NB4 (cell line): Measurements from ENCODE around the gene ZBTB44.
"Not testable (repeated sequence)": the region's sequence is repeated elsewhere in the genome, so short reads cannot be mapped to it uniquely, and the experiment has no call there.

ENCODE experiments used
- DNase-seq: peaks from one replicate; pipeline ENCODE4 v3.0.0; 2010; ENCODE audit warnings: low read depth
- H3K4me3 ChIP-seq: one replicate; pipeline ENCODE4 v1.5.1; 2011; ENCODE audit warnings: mild to moderate bottlenecking, low read depth, low read length, moderate library complexity
- MYC ChIP-seq: IDR thresholded peaks from 2 replicates; pipeline ENCODE4 v1.6.1; 2011; ENCODE audit warnings: low read depth, low read length
- POLR2A ChIP-seq: IDR thresholded peaks from 2 replicates; pipeline ENCODE4 v1.6.1; 2011; ENCODE audit warnings: mild to moderate bottlenecking; ENCODE audit not compliant: insufficient read length; ENCODE audit errors: extremely low read depth
- TF ChIP-seq, protein P1 (sequence below): IDR thresholded peaks from one replicate; pipeline ENCODE4 v1.5.1; 2012; ENCODE audit warnings: low read depth, low read length
- TF ChIP-seq, protein P2 (sequence below): IDR thresholded peaks from 2 replicates; pipeline ENCODE4 v1.6.1; 2011; ENCODE audit warnings: low read depth, low read length

ZBTB44 gene

DNA sequence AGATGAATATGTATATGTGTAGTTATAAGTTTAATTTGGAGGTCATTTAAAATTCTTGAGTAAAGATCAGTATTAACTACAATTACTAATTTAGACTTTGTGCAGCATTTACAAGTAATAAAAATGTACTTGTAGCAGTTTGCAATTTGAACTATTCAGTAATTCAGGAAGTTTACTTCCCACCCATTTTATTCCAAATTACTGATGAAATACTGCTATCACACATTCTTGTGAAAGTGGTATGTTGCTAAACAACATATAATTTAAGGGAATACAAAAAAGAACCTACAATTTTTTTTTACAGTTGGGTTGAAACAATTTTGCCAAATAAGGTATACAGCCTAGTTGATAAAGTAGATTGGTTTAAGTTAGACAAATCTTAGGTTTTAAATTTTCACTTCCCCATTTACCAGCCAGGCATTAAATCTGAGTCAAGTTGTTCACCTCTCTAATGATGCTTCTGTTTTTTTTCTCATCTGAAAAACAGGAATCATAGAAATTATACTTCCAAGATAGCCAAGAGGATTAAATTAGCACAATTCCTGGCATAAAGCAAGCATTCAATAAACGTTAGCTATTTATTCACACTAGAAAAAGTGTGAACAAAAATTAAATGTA is 45.3 kb downstream of the ZBTB44 start:
- H3K4me3 ChIP-seq: no peak overlapping the region
- DNase-seq: no peak
- TF ChIP-seq MYC (no peak), POLR2A (no peak)
- TF ChIP-seq, protein P1, sequence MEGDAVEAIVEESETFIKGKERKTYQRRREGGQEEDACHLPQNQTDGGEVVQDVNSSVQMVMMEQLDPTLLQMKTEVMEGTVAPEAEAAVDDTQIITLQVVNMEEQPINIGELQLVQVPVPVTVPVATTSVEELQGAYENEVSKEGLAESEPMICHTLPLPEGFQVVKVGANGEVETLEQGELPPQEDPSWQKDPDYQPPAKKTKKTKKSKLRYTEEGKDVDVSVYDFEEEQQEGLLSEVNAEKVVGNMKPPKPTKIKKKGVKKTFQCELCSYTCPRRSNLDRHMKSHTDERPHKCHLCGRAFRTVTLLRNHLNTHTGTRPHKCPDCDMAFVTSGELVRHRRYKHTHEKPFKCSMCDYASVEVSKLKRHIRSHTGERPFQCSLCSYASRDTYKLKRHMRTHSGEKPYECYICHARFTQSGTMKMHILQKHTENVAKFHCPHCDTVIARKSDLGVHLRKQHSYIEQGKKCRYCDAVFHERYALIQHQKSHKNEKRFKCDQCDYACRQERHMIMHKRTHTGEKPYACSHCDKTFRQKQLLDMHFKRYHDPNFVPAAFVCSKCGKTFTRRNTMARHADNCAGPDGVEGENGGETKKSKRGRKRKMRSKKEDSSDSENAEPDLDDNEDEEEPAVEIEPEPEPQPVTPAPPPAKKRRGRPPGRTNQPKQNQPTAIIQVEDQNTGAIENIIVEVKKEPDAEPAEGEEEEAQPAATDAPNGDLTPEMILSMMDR: no peak
- TF ChIP-seq, protein P2, sequence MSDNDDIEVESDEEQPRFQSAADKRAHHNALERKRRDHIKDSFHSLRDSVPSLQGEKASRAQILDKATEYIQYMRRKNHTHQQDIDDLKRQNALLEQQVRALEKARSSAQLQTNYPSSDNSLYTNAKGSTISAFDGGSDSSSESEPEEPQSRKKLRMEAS: no peak

DNA sequence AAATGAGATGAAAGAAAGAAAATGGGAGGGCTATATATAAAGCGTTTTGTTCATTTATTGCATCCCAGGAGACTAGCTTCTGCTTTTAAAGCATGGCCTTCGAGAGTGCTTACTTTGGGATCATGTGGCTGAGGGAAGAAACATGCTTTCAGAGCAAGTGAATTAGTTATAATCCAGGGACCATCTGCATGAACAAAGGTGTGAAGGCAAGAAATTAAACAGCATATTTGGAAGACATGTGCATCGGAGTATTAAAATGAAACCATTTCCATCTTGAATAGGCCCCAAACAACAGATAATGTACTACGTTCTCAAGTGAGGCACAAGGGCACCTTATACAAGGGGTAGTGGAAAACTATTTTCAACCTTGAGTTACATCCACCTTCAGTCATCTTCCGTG is 51.4 kb downstream of the ZBTB44 start:
- no peak overlapping the region for H3K4me3 ChIP-seq
- no peak for DNase-seq
- TF ChIP-seq, protein P1: no peak
- TF ChIP-seq, protein P2: no peak
- no peak for TF ChIP-seq POLR2A
- TF ChIP-seq MYC: no peak

DNA sequence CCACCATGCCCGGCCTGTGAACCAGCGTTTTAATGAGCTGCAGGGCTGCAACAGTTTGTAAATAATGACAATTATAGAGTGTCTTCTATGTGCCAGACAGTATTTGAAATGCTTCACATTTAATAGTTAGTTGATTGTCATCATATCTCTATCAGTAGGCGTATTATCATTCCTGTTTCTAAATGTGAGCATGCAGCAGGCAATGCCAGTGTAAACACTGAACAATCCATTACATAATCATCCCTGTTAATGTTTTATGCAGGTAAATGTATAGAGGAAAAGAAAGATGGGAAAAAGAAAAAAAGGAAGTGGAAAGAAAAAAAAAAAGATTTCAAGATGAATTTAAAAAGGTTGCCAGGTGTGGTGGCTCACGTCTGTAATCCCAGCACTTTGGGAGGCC is 52.3 kb downstream of the ZBTB44 start:
- H3K4me3 ChIP-seq: no peak overlapping the region
- no peak for DNase-seq
- TF ChIP-seq MYC (no peak), POLR2A (no peak)
- TF ChIP-seq, protein P1: no peak
- TF ChIP-seq, protein P2: no peak

DNA sequence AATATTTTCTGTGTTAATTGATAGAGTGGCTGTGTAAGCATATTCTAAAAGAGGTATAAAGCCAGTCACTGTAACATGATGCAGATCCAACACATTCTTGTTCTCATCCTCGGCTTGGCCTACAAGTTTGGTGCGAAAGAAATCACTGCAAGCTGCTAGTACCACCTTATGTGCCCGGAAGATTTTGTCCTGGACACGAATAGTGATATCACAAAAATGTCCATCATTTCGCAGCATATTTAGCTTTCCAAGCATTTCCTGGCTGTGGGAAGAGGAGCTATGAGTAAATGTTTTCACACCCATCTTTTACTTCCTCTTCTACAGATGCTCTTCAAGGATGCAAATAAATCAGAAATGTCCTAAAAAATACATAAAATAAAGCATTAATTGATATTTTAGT is 53.1 kb downstream of the ZBTB44 start:
- no peak for DNase-seq
- no peak overlapping the region for H3K4me3 ChIP-seq
- TF ChIP-seq, protein P1: no peak
- no peak for TF ChIP-seq MYC
- TF ChIP-seq POLR2A: no peak
- TF ChIP-seq, protein P2: no peak

DNA sequence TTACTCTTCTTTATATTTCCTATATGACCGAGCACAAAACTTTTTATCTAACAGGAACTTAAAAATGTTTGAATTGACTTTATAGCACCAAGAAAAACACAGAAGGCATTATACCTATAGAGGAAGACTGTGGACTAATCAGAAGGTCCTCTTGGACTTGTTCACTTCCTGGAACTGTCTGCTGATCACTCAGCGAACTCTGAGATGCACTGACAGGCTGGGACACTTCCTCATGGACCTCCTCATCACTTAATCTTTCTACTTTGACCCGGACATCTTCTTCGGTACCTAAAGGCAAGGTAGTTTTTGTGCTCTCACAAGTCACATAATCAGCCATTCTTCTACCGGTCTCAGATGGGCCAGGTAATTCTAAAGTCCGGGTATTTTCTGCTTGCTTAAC is 54.0 kb downstream of the ZBTB44 start:
- H3K4me3 ChIP-seq: no peak overlapping the region
- DNase-seq: no peak
- TF ChIP-seq MYC (no peak), POLR2A (no peak)
- TF ChIP-seq, protein P1: no peak

DNA sequence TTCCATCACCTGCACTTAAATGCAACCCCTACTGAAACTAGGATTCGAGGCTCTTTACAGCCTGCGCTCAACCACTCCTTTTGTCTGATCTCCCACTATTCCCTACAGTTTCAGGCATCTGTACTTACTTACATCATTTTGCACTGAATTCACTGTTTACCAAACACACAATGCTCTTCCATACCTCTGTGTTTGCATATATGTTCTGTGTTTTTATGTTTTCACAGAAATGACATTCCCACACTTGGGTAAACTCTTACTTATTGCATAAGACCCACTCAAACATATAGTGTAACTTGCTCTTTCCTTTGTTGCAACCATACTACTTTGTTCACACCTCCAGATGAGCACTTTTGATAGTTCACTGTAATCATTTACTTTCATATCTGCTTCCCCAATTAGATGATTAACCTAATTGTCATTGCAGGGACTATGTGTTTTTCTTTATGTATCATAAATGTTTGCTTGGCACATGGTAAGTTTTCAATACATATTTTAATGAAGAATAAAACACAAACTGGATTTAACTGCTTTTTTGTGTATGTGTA is 54.6 kb downstream of the ZBTB44 start:
- TF ChIP-seq, protein P2: no peak
- no peak for TF ChIP-seq MYC
- no peak for TF ChIP-seq POLR2A
- TF ChIP-seq, protein P1: no peak
- no peak overlapping the region for H3K4me3 ChIP-seq
- no peak for DNase-seq

DNA sequence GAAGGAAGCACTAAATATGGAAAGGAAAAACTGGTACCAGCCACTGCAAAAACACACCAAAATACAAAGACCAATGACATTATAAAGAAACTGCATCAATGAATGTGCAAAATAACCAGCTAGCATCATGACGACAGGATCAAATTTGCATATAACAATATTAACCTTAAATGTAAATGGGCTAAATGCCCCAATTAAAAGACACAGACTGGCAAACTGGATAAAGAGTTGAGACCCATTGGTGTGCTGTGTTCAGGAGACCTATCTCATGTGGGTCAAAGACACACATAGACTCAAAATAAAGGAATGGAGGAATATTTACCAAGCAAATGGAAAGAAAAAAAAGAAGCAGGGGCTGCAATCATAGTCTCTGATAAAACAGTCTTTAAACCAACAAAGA is 63.0 kb downstream of the ZBTB44 start:
- not testable (repeated sequence) for DNase-seq, H3K4me3 ChIP-seq

DNA sequence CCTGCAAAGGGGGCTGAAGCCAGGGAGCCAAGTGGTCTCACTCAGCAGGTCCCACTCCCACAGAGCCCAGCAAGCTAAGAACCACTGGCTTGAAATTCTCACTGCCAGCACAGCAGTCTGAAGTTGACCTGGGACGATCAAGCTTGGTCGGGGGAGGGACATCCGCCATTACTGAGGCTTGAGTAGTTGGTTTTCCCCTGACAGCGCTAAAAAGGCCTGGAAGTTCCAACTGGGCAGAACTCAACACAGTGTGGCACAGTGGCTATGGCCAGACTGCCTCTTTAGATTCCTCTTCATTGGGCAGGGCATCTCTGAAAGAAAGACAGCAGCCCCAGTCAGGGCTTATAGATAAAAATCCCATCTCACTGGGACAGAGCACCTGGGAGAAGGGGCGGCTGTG is 64.8 kb downstream of the ZBTB44 start:
- H3K4me3 ChIP-seq, DNase-seq: not testable (repeated sequence)
